CD4-positive, alpha-beta T cell (primary cell): Measurements from ENCODE around the gene FOSB. TPM values are rescaled to one million over a fixed set of nuclear protein-coding genes. Genes with fewer than 3 reads are reported as not detected.

Source experiments
- ATAC-seq: fragments of 200-7000 bp; cut with Tn5 transposase; one replicate; pipeline ENCODE4 v1.10.0; 2022; ENCODE audit warnings: mild to moderate bottlenecking; ENCODE audit not compliant: poor library complexity
- CTCF ChIA-PET: fragments of 350-600 bp; sonication (Branson Sonifier 250); formaldehyde crosslinking; loops from one replicate; lab custom pipeline; 2021; ENCODE audit warnings: antibody characterized with exemption, inconsistent platforms; lab: Charles Lee
- POLR2A ChIA-PET: fragments of 350-600 bp; sonication (Branson Sonifier 250); formaldehyde crosslinking; loops from one replicate; lab custom pipeline; 2021; ENCODE audit warnings: antibody characterized with exemption, inconsistent platforms; lab: Charles Lee
- DNase-seq, 14 experiments: peaks; one replicate each; pipeline ENCODE4 v3.0.0-alpha.2; 2013 to 2020; ENCODE audit warnings: mixed read lengths in 2 of 14
- H3K27ac ChIP-seq, 2 donors: one replicate each; pipeline versions ENCODE4 v1.5.1 to v1.7.0; 2013; ENCODE audit warnings: low read length in 2 of 2, low read depth in 1 of 2, mild to moderate bottlenecking in 1 of 2
- H3K27me3 ChIP-seq, 2 experiments: 1 replicate in 1 of 2; 2 replicates in 1 of 2; pipeline versions ENCODE4 v1.6.1 to v1.7.0; 2013; ENCODE audit warnings: low read length in 2 of 2, control low read depth in 1 of 2, mild to moderate bottlenecking in 1 of 2, moderate library complexity in 1 of 2; ENCODE audit not compliant: insufficient read depth in 2 of 2, control insufficient read depth in 1 of 2
- H3K36me3 ChIP-seq: one replicate; pipeline ENCODE4 v1.6.1; 2013; ENCODE audit warnings: low read length, control low read depth; ENCODE audit not compliant: insufficient read depth
- H3K4me1 ChIP-seq: one replicate; pipeline ENCODE4 v1.6.1; 2013; ENCODE audit warnings: low read length, control low read depth; ENCODE audit not compliant: insufficient read depth
- H3K4me3 ChIP-seq: one replicate; pipeline ENCODE4 v1.5.1; 2013; ENCODE audit warnings: mild to moderate bottlenecking, low read length, moderate library complexity
- H3K9me3 ChIP-seq, 2 experiments: 1 replicate in 1 of 2; 2 replicates in 1 of 2; pipeline versions ENCODE4 v1.6.1 to v1.7.0; 2013; ENCODE audit warnings: low read length in 2 of 2, mild to moderate bottlenecking in 2 of 2, control low read depth in 1 of 2, moderate library complexity in 1 of 2; ENCODE audit not compliant: control insufficient read depth in 1 of 2, insufficient read depth in 1 of 2
- H3K27ac Mint-ChIP-seq: one replicate; pipeline ENCODE4 v1.8.0; 2020; ENCODE audit warnings: mixed read lengths
- H3K27me3 Mint-ChIP-seq: one replicate; pipeline ENCODE4 v1.8.0; 2021; ENCODE audit warnings: mixed read lengths
- H3K36me3 Mint-ChIP-seq: one replicate; pipeline ENCODE4 v1.8.0; 2021; ENCODE audit warnings: low read depth, mixed read lengths
- H3K4me1 Mint-ChIP-seq: one replicate; pipeline ENCODE4 v1.8.0; 2021; ENCODE audit warnings: low read depth, mixed read lengths
- H3K4me3 Mint-ChIP-seq: one replicate; pipeline ENCODE4 v1.8.0; 2020; ENCODE audit warnings: mild to moderate bottlenecking, mixed read lengths
- H3K9me3 Mint-ChIP-seq: one replicate; pipeline ENCODE4 v1.8.0; 2020; ENCODE audit warnings: mixed read lengths
- CTCF ChIP-seq: fragments of 200-600 bp; IDR thresholded peaks from one replicate; pipeline ENCODE4 v1.8.0; 2022; ENCODE audit warnings: antibody characterized with exemption, mild to moderate bottlenecking
- intact Hi-C, 2 experiments: fragments of 100-400 bp; cut with DNase I in 1 of 2; cut with micrococcal nuclease in 1 of 2; formaldehyde crosslinking; loops; one replicate each; pipeline versions ENCODE4 v1.15.1 to v1.9.0; 2023 to 2025; cut with DNase I, micrococcal nuclease
- total RNA-seq, 174 experiments: library from RNA in 2 of 174; stranded (reverse) in 2 of 174; gene quantifications; one replicate each; pipeline ENCODE4 v1.2.3 and lab custom pipeline; 2021 to 2026

The FOSB gene
- total RNA-seq, 2 experiments from 2014 or later: 422 to 424 TPM

GRCh38 chr19:45497791-45498190 is 30.0 kb downstream of the FOSB start:
- peak overlapping the region; percentile 87 for H3K4me3 Mint-ChIP-seq
- H3K36me3 Mint-ChIP-seq: no peaks in the 10 kb centered on the region
- H3K9me3 Mint-ChIP-seq: no peaks in the 10 kb centered on the region
- H3K4me1 ChIP-seq: peaks cover 62% of the 10 kb centered on the region
- peaks cover 43% of the 10 kb centered on the region for H3K4me1 Mint-ChIP-seq
- H3K9me3 ChIP-seq: peaks cover 0 to 10% of the 10 kb centered on the region in 2 experiments
- ATAC-seq: no peak
- ChIA-PET POLR2A (interaction anchor here (1.3 to 2.5 kb wide), 4 partner anchors 11 to 144 kb away, joined by 3 to 12 read pairs (median 9); no protein-coding TSS in a partner anchor), CTCF (interaction anchor here (1.0 to 5.1 kb wide), 3 partner anchors 12 to 61 kb away, joined by 3 to 32 read pairs (median 8); no protein-coding TSS in a partner anchor)
- H3K27me3 ChIP-seq: peaks cover 15 to 19% of the 10 kb centered on the region in 2 experiments
- peaks cover 22% of the 10 kb centered on the region for H3K27me3 Mint-ChIP-seq
- peaks cover 3% of the 10 kb centered on the region for H3K36me3 ChIP-seq
- H3K27ac Mint-ChIP-seq: peak overlapping the region; percentile 79
- peak in 1 of 14 experiments; percentile 49 for DNase-seq
- H3K4me3 ChIP-seq: no peak overlapping the region
- H3K27ac ChIP-seq: no peak overlapping the region
- TF ChIP-seq CTCF: no peak
- intact Hi-C loops: loop anchor here (1.0 to 2.0 kb wide), 2 partner anchors 9 to 13 kb away; no protein-coding TSS in a partner anchor

- H3K36me3 Mint-ChIP-seq: no peaks in the 10 kb centered on the region
- peaks cover 9 to 13% of the 10 kb centered on the region in 2 experiments for H3K27me3 ChIP-seq
- H3K27ac Mint-ChIP-seq: peak within 1 kb of the TSS; percentile 79
- H3K9me3 Mint-ChIP-seq: no peaks in the 10 kb centered on the region
- intact Hi-C loops: loop anchor here in 1 of 2 experiments (2.0 kb wide), 1 partner anchor 14 kb away; no protein-coding TSS in a partner anchor
- peaks cover 15% of the 10 kb centered on the region for H3K27me3 Mint-ChIP-seq
- H3K4me3 Mint-ChIP-seq: peak within 1 kb of the TSS; percentile 87
- DNase-seq: peak; percentile 42 to 87 (median 64)
- peaks cover 0 to 6% of the 10 kb centered on the region in 2 experiments for H3K9me3 ChIP-seq
- peak; percentile 58 for ATAC-seq
- peaks cover 3% of the 10 kb centered on the region for H3K36me3 ChIP-seq
- peak; percentile 35 for TF ChIP-seq CTCF
- H3K27ac ChIP-seq: peak within 1 kb of the TSS in 1 of 2 donors; percentile 29
- peak within 1 kb of the TSS; percentile 47 for H3K4me3 ChIP-seq
- H3K4me1 ChIP-seq: peaks cover 54% of the 10 kb centered on the region
- ChIA-PET POLR2A (interaction anchor here (0.7 to 2.2 kb wide), 8 partner anchors 10 to 219 kb away, joined by 3 to 12 read pairs (median 4); no protein-coding TSS in a partner anchor), CTCF (interaction anchor here (0.9 to 5.1 kb wide), 3 partner anchors 13 to 144 kb away, joined by 3 to 32 read pairs (median 8); no protein-coding TSS in a partner anchor)
- H3K4me1 Mint-ChIP-seq: peaks cover 36% of the 10 kb centered on the region
Measured at GRCh38 chr19:45498411-45499195, 30.8 kb downstream of the FOSB start, which contains the start of gene PPM1N. Gene PPM1N, plus strand, starts transcription at chr19:45498443. Its CDS starts 30 bp downstream, at chr19:45498473.
